GM12874 (cell line): ENCODE results near the gene TPST1.

ENCODE experiments used
- TF ChIP-seq, protein P1 (sequence below): IDR thresholded peaks from 2 replicates; pipeline ENCODE4 v1.5.1; 2011; ENCODE audit warnings: low read depth, mild to moderate bottlenecking, control low read depth, low read length, moderate library complexity; ENCODE audit not compliant: insufficient read depth

The TPST1 gene

DNA sequence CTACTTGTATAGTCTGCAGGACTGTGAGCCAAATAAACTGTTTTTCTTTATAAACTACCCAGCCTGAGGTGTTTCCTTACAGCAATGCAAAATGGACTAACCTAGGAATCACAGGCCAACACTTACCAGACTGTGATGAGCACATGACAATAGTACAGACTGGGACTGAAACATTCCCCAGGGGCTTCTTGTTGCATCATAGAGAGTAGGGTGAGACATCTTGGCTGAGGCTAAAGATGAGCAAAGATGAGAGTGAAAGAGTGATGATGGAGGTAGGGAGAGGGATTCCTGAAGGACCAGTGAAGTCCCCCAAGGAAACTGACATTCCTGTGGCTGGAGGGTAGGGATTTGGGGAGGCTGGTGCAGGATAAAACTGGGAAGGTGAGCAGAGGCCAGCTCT lies 194.4 kb downstream of the TPST1 start:
- TF ChIP-seq, protein P1, sequence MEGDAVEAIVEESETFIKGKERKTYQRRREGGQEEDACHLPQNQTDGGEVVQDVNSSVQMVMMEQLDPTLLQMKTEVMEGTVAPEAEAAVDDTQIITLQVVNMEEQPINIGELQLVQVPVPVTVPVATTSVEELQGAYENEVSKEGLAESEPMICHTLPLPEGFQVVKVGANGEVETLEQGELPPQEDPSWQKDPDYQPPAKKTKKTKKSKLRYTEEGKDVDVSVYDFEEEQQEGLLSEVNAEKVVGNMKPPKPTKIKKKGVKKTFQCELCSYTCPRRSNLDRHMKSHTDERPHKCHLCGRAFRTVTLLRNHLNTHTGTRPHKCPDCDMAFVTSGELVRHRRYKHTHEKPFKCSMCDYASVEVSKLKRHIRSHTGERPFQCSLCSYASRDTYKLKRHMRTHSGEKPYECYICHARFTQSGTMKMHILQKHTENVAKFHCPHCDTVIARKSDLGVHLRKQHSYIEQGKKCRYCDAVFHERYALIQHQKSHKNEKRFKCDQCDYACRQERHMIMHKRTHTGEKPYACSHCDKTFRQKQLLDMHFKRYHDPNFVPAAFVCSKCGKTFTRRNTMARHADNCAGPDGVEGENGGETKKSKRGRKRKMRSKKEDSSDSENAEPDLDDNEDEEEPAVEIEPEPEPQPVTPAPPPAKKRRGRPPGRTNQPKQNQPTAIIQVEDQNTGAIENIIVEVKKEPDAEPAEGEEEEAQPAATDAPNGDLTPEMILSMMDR, result no peak

DNA sequence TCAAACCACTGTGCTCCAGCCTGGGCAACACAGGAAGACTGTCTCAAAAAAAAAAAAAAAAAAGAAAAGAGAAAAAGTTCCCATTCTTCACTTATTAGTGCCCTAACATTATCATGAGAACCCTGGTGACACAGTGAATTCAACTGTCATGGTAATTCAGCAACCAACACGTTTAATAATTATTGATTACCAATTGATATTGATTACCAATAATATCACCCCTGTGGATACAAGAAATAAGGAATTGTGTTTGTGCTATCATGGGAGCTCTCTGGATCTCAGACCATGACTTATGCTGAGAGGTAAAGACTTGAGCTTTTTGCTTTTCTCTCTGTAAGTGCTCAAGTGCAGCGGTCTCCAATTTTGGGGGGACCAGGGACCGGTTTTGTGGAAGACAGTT lies 195.3 kb downstream of the TPST1 start:
- TF ChIP-seq, protein P1, result no peak

DNA sequence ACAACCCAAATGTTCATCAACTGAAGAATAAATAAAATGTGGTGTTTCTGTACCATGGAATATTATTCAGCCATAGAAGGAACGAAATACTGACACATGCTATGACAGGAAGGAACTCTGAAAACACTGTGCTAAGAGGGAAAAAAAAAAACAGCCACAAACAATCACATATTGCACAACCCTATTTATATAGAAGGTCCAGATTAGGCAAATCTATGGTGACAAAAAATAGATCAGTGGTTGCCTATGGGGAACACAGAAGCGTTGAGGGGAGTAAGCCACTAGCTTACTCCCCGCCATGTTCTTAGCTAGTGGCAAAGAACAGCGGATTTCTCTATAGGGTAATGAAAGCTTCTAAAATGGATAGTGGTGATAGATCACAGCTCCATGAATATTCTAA lies 198.4 kb downstream of the TPST1 start:
- TF ChIP-seq, protein P1, result no peak

DNA sequence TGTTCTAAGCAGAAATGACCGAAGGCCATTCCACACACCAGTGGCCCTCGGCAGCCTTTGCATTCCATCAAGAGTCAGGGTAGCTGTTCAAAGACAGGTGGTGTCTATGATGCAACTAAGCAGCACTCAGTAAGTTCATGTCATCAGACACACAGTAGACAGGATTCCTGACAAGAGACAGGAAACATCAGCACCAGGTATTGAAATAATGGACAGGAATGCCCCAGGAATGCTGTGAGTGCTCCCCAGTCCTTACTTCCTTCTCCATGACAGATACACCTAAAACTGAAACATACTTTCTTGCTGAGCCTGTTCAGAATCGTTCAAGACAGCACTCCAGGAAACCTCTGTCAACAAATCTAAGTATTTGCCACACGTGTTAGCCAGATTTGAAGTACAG lies 204.4 kb downstream of the TPST1 start:
- TF ChIP-seq, protein P1, result no peak
